Fibroblast of the aortic adventitia (primary cell): ENCODE results near the gene PLOD1. TPM values are rescaled to one million over a fixed set of nuclear protein-coding genes. Genes with fewer than 3 reads are reported as not detected.
A peak's percentile ranks its signal among the peaks of the same experiment; 100 is the strongest.

Experiments
- DNase-seq: peaks from one replicate; pipeline ENCODE4 v3.0.0-alpha.2; 2010; ENCODE audit warnings: low read depth
- H3K4me3 ChIP-seq: 2 replicates; pipeline ENCODE4 v1.5.1; 2011; ENCODE audit warnings: low read depth, mild to moderate bottlenecking, control low read depth, low read length, moderate library complexity
- total RNA-seq: library from RNA; depleted of rRNA; stranded (reverse); fragments of >200 nt; gene quantifications from 2 replicates; pipeline ENCODE4 v1.2.3, GENCODE V29; 2012; ENCODE audit warnings: low replicate concordance
- TF ChIP-seq, protein P1 (sequence below): IDR thresholded peaks from 2 replicates; pipeline ENCODE4 v1.5.1; 2011; ENCODE audit warnings: mild to moderate bottlenecking, low read length, control low read depth, inconsistent platforms; ENCODE audit not compliant: insufficient read depth

Gene PLOD1
- 116 and 123 TPM in 2 replicates for total RNA-seq

DNA sequence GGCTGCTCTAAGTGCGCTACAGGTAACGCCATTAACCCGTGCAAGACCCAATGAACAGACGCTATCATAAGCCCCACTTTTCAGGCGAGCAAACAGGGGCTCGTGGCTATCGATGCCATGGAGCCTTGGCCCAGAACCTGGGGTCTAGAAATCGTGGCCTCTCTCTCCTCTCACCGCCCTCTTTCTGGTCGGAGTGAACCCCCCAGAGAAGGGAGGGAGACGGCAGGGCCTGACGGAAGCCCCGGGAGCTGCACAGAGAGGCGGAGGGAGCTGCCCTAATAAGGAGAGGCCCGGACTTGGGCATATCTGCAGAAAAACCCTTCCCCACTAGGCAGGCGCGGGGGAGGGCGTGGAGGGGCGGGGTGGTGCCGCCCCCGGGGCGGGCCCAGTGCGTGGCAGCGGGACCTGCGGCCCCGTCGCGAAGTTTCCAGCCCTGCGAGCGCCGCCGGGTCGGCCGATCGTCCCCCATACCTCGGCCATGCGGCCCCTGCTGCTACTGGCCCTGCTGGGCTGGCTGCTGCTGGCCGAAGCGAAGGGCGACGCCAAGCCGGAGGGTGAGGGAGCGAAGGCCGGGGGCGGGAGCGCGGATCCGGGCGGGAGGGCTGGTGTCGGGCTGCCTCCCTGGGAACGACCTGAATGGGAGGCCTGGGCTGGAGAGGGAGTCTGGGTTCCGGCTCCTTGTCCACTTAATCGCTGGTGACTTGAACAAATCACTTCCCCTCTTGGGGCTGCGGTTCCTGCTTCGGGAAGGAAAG, at the start of gene PLOD1:
PLOD1 (plus strand) TSS at position 416 of the 755 bp plus-strand sequence; CDS start at position 479, 63 bp downstream.
- TF ChIP-seq, protein P1, sequence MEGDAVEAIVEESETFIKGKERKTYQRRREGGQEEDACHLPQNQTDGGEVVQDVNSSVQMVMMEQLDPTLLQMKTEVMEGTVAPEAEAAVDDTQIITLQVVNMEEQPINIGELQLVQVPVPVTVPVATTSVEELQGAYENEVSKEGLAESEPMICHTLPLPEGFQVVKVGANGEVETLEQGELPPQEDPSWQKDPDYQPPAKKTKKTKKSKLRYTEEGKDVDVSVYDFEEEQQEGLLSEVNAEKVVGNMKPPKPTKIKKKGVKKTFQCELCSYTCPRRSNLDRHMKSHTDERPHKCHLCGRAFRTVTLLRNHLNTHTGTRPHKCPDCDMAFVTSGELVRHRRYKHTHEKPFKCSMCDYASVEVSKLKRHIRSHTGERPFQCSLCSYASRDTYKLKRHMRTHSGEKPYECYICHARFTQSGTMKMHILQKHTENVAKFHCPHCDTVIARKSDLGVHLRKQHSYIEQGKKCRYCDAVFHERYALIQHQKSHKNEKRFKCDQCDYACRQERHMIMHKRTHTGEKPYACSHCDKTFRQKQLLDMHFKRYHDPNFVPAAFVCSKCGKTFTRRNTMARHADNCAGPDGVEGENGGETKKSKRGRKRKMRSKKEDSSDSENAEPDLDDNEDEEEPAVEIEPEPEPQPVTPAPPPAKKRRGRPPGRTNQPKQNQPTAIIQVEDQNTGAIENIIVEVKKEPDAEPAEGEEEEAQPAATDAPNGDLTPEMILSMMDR = no peak
- H3K4me3 ChIP-seq = peak within 1 kb of the TSS; percentile 78
- peak; percentile 83 for DNase-seq

DNA sequence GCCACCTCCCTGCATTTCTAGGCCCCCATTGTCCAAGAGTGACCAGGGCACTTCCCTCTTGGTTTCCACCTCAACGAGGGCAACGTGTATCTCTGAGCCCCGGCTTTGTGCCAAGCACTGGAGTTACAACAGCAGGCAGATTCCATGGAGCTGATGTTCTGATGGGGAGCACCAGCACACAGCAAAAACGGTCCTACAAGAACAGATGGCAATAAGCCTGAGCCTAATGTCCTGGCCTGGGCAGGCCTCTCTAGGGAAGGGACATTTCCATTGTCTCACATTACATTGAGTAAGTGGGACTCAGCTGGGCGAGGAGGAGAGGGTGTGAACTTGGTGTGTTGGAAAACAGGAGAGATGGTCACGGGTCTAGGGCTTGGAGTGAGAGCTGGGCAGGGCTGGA, 48.6 kb upstream of the PLOD1 start:
- DNase-seq = no peak
- H3K4me3 ChIP-seq = no peak overlapping the region
- TF ChIP-seq, protein P1 = no peak

DNA sequence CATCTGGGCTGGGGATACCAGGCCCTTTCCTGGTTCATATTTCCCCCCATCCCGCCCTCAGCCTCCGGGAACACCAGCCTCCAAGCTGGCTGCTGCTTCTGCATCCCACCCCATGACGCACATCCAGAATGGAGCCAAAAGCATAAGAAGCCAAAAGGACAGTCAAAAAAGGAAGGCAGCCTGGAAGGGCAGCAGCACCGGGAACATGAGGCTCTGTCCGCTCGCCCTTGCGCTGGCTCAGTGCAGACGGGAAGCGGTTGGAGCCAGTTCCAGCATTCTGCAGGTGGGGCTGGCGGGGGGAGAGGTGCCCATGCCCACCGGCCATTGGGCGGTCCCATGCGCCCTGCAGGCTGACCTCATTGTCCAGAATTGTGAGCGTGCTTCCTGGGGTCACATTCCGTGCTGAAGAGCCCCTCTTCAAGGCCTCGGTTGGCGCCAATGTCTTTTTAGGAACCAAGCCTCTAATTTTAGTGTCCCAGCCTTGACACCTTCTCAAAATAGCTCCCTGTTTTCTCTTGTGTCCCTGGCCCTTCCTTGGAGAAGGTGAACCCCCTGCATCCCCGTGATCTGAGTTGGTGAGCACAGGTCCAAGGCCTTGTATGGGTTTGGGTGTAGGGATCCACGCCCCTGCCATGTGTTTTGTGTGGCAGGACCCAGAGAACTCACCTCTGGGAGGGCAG, 47.4 kb upstream of the PLOD1 start:
- H3K4me3 ChIP-seq = no peak overlapping the region
- peak; percentile 59 for DNase-seq
- TF ChIP-seq, protein P1 = no peak

DNA sequence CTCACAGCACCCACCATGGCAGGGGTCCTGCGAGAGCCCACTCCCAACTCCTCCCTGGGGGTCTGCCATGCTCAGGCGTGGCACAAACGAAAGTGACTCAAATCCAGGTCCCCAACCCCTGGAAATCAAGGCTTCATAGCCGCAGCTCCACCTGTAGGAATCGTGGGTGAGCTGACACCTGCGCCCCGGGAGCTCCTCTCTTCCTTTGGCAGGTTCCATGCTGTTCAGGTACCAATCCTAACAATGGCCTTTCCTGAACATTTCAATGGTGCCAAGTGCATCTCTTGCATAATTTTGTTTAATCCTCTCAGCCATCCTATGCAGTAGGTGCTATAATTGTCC, 46.9 kb upstream of the PLOD1 start:
- DNase-seq = no peak
- TF ChIP-seq, protein P1 = no peak
- H3K4me3 ChIP-seq = no peak overlapping the region

DNA sequence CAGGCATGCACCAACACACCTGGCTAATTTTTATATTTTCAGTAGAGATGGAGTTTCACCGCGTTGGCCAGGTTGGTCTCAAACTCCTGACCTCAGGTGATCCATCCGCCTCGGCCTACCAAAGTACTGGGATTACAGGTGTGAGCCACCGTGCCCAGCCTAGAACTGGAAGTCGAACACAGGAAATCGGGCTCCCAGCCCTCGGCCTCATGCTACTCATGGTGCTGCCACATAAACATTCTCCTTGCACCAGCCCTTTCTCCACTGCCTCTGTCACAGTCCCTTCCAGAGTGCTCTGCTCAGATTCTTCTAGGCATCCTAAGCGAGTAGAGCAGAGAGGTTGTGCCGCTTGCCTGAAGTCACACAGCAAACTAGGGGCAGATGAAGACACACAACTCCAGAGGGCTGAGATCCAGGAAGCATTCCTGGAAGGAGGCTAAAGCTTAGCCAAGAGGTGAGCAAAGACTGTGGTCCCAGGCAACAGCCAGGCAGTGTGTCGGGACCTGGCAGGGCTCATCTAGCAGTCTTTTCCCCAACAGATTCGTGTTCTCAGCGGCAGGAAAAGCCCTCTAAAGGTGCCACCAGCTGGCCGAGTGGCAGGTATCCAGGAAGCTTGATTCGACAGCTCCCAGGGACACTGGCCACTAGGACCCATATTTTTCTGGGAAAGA, 46.2 kb upstream of the PLOD1 start:
- TF ChIP-seq, protein P1 = no peak
- no peak for DNase-seq
- H3K4me3 ChIP-seq = no peak overlapping the region

DNA sequence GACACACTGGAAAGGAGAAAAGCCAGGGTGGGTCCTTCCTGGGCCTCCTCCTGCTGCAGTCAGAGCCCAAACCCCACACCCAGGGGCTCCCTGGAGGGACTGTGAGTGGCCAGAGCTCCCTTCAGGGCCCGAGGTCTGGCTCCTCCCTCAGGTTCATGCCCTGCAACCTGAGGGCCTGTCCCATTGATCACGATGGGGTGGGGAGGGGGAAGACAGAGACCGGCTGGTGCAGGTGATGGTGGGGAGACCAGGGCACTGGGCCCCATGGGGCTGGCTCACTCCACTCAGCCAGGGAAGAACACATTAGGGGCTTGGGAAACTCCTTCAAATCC, 45.7 kb upstream of the PLOD1 start:
- TF ChIP-seq, protein P1 = no peak
- no peak for DNase-seq
- H3K4me3 ChIP-seq = no peak overlapping the region
